ENCODE measurements around the gene DNAH12. TPM values are rescaled to one million over a fixed set of nuclear protein-coding genes. Genes with fewer than 3 reads are reported as not detected.

DNAH12 gene
- 0.82 TPM for total RNA-seq

DNA sequence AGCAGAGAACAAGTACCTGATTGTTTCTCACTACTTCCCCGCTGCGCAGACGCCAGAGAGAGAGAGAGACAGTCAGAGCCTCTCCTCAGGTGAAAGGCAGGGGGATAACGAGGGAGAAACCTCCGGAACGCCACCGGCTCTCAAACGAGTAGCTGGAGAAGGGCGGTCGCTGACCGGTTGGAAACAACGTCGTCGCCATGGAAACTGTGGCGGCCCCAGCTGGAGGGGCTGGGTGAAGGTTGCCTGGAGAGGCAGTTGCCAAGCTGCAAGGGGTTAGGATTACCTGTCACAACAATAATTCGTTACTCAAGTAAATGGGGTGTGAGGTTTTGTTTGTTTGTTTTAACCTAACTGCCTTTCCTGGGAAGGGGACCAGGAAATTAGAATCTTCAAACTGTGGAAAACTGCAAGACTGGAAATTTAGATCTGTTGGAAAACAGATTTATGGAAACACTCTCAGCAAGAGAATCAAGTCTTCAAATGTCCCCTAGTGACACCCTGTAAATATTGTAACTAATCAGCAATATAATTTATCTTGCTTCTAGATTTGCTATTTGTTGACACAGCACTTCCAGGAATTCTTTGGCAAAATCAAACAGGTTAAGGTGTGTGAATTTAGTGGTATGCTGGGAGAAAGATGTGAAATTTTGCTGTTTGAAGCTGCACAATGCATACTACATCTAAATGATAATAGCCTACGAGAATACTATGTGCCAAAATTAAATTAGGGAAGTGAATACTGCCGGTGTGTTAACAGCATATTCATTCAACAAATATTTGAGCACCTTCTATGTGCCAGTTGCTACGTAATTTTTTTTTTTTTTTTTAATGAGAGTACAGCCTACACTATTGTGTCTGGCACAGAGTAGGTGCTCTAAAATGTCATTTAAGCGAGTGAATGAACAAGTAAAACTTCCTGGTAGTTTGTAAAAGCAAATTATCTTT is at the start of gene DNAH12:
DNAH12 (minus strand) TSS at position 164 of the 945 bp plus-strand sequence. CDS start 1,474 bp downstream, outside the sequence.
- DNase-seq (ENCODE audit: low spot score in 2 of 2) (no peak), FAIRE-seq (no peak)

GRCh38 chr3:57592306-57592705 is 48.2 kb upstream of the DNAH12 start:
- FAIRE-seq = no peak

DNA sequence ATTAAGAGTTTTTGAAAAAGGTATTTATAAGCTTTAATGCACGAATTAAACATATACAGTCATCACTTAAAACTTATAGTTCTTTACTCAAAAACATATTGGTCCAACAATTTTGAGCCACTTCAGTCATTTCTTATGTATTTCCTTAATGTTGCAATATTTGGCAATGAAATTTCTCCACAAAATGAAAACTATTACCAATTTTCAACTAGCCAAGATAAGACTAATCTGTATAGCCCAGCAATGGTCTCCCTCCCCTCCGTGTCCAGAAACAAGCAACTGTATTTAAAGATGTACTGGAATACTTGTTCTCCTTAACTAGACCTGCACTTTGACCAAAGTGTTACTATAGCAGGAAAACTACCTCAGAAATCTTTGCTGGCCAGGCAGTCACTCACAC is 43.8 kb upstream of the DNAH12 start:
- DNase-seq (ENCODE audit: low spot score in 2 of 2) (no peak), FAIRE-seq (no peak)

More at GRCh38 chr3:57592306-57592705, 48.2 kb upstream of the DNAH12 start:
- no peak for DNase-seq (ENCODE audit: low spot score in 2 of 2)

DNA sequence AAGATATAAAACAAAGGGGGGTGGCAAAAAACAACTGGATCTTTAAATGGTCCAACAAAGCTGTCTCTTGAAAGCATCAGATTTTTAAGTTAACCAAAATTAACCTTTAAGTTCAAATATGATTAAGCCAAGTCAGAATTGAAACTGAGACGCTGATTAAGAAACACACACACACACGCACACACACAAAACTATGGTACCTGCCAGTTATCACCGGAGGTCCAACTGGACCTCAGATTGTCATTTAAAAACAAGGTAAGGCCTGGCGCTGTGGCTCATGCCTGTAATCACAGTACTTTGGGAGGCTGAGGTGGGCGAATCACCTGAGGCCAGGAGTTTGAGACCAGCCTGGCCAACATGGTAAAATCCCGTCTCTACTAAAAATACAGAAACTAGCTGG is 42.6 kb upstream of the DNAH12 start:
- FAIRE-seq (no peak), DNase-seq (ENCODE audit: low spot score in 2 of 2) (no peak)

DNA sequence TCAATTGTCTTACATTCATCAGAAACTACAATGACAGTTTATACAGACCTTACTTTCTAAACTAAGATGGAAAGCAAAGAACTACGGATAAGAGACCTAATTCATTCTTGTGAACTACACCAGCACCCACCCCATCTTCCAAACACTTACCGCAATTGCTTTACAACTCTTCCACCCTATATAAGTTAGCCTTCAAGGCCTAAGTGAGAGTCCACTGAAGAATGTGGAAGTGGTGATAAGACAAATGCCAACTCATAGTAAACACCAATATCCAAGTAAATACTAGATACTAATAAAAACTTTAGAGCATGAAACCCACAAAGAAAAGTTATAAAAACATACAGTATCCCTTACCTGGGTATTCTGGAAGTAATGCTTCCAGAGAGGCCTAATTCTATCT is 39.4 kb upstream of the DNAH12 start:
- no peak for FAIRE-seq

DNA sequence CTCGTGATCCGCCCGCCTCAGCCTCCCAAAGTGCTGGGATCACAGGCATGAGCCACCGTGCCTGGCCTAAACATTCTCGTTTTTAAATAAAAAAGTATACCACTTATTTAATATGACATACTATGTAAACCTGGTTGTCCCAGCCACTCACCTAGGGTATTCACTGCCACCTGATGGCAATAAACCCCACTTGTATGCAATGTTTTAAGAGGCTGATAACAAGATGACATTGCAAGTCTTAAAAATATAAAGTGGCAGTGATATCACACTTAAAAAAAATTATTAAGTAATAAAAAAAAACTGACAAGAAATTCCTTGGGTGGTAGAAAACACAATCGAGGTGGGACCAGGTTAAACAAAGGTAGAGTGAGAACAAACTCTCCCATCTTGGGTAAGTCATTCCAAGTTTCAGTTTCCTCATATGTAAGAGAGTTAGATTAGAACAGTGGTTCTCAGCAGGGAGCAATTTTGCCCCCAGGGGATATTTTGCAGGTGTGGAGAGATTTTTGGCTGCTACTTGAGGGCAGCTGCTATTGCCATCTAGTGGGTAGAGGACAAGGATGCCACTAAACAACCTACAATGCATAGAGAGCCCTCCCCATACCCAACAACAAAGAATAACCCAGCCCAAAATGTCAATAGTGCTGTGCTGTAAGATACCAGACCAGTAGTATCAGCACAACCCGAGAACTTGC is 38.5 kb upstream of the DNAH12 start:
- DNase-seq (ENCODE audit: low spot score in 2 of 2) (no peak), FAIRE-seq (no peak)

More for the DNA sequence above, 39.4 kb upstream of the DNAH12 start:
- no peak for DNase-seq (ENCODE audit: low spot score in 2 of 2)

- DNase-seq (ENCODE audit: low spot score in 2 of 2) (no peak), FAIRE-seq (no peak)
Measured at GRCh38 chr3:57577801-57578200, 33.7 kb upstream of the DNAH12 start.

DNA sequence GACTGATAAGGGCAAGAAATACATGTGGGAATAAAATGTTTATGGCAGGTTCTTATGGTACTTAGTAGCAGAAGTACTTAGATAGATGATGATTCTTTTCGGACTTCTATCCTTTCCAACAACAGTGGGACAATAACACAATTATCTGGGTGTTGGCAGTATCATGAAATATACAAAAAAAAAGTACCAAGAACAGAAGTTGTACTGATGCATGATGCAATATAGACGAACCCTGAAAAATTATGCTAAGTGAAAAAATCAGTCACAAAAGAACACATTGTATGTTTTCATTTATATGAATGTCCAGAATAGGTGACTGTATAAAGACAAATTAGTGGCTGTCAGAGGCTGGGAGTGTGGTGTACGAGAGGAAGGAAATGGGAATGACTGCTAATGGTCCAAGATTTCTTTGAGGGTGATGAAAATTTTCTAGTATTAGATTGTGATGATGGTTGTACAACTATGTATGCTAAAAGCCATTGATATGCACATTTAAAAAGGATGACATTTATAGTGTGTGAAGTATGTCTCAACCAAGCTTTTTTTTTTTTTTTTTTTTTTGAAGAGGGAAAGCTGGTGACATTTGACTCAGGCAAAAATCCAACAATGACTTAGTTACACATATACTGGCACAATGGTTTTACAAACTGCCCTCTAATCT is 32.0 kb upstream of the DNAH12 start:
- DNase-seq (ENCODE audit: low spot score in 2 of 2) (no peak), FAIRE-seq (no peak)

GRCh38 chr3:57572096-57572495 is 28.0 kb upstream of the DNAH12 start:
- FAIRE-seq = no peak
- DNase-seq (ENCODE audit: low spot score in 2 of 2) = no peak

DNA sequence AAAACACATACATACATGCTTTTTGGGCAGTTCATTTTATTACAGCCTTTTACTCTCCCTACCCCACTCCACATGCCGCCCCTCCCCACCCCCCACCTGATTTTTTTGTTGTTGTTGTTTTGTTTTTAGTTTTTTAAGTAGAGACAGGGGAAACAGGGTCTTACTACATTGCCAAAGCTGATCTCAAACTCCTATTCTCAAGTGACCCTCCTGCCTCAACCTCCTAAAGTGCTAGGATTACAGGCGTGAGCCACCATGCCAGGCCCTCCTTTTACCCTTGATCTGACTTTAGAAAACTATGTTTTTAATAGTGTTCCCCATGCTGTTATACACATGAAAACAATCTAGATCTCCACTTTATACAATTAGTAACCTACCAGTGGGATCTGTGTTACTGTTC is 26.7 kb upstream of the DNAH12 start:
- DNase-seq (ENCODE audit: low spot score in 2 of 2) (no peak), FAIRE-seq (no peak)

- FAIRE-seq = no peak
- DNase-seq (ENCODE audit: low spot score in 2 of 2) = no peak
Measured at GRCh38 chr3:57569859-57570450, 25.8 kb upstream of the DNAH12 start.

- FAIRE-seq (no peak), DNase-seq (ENCODE audit: low spot score in 2 of 2) (no peak)
Measured at GRCh38 chr3:57559526-57559925, 15.4 kb upstream of the DNAH12 start.

DNA sequence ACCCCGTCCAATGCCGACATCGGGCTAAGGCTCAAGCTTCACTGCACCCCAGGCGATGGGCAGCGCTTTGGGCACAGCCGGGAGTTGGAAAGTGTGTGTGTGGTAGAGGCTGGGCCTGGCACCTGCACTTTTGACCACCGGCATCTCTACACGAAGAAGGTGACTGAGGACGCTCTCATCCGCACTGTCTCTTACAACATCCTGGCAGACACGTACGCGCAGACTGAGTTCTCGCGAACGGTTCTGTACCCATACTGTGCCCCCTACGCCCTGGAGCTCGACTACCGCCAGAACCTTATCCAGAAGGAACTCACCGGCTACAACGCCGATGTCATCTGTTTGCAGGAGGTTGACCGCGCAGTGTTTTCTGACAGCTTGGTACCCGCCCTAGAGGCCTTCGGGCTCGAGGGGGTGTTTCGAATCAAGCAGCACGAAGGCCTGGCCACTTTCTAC is 13.0 kb upstream of the DNAH12 start:
- peak in 1 of 2 donors; percentile 17 for DNase-seq (ENCODE audit: low spot score in 2 of 2)
- FAIRE-seq = no peak

- peak in 1 of 2 donors; percentile 36 for DNase-seq (ENCODE audit: low spot score in 2 of 2)
- no peak for FAIRE-seq
Measured at GRCh38 chr3:57556459-57557084, 12.4 kb upstream of the DNAH12 start.

DNA sequence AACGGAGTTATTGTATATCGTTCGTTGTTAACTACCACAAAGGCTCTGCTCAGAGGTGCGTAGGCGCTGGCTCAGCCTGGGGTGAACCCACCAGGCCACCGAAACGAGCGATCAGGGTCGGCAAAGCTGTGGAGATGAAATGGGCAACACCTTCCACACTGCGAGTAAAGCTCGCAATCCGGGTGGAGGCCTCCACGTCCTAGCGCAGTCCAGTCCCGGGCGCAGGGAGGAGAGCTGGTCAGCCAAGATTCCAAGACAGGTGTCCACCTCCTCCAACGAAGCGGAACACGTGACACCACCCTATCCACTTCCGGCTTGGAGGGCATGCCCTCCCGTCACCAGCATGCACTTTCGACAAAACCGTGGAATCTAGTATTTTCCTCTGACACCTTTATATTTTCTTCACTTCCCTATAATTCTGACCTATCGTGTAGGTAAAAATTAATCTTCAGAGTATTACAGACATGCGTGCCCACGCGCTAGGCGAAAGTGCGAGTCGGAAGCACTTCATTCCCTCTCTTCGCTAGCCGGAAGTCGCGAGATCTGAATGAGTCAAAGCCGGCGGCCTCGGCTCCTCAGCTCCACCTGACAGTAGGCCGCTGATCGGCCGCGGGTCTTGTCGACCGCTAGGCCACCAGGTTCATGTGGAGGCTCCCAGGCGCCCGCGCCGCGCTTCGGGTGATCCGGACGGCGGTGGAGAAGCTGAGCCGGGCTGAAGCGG is 11.8 kb upstream of the DNAH12 start, which contains the start of gene PDE12:
PDE12 (plus strand) TSS at position 537 of the 721 bp plus-strand sequence; CDS start at position 643, 106 bp downstream.
- peak; percentile 77 to 83 for DNase-seq (ENCODE audit: low spot score in 2 of 2)

DNA sequence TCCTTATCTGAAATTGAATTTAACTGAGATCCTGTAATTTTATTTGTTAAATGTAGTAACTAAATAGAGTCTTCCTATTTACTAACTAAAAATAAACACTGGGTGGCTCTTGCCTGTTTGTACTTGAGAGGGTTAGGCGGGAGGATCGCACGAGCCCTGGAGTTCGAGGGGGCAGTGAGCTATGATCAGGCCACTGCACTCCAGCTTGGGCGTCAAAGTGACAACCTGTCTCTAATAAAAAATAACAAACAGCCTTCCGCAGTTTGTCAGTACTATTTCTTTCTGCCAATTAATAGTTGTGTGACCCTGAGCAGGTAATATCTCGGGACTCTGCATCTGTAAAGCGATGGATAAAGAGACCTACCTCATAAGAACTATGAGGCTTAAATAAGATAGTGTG is 11.2 kb upstream of the DNAH12 start:
- DNase-seq (ENCODE audit: low spot score in 2 of 2) (no peak), FAIRE-seq (no peak)

More for the DNA sequence above, 11.8 kb upstream of the DNAH12 start, which contains the start of gene PDE12:
- no peak for FAIRE-seq

DNA sequence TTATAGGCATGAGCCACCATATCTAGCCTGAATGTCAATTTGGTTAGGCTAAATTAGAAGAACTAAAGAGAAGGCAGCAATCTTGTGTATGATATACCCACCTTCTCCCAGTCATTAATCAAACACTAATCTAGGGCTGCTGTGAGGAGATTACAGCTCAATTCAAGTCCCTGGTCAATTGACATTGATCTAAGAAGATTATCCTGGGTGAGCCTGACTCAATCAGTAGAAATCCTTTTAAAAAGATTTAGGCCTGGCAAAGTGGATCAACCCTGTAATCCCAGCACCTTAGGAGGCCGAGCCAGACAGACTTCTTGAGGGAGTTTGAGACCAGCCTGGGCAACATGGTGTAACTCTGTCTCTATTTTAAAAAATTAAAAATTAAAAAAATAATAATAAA is 2.5 kb upstream of the DNAH12 start:
- FAIRE-seq (no peak), DNase-seq (ENCODE audit: low spot score in 2 of 2) (no peak)

GRCh38 chr3:57545636-57546268 is 1.6 kb upstream of the DNAH12 start:
- no peak for FAIRE-seq
- no peak for DNase-seq (ENCODE audit: low spot score in 2 of 2)

DNA sequence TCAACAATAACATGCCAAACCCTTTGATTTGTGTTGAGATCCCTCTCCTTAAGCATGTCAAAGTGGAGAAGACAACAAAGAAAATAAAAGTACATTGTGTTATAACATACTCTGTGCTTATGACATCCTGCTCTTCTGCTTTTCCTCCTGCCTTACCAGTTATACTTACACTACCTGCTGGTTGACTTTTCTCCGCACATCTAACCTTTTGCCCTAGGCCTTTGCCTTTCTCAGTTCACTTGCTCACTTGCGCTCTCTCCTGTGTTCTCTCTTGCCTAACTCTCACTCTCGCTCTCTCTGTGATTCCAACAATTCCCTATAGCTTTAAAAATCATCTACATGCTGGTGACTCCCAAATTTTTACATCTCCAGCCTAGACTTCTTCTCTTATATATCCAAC is 5.7 kb downstream of the DNAH12 start:
- DNase-seq (ENCODE audit: low spot score in 2 of 2) (no peak), FAIRE-seq (no peak)
